GM12872 (cell line): ENCODE measurements around the gene HIVEP3.

Experiments
- TF ChIP-seq, protein P1 (sequence below): IDR thresholded peaks from 3 replicates; pipeline ENCODE4 v1.5.1; 2011; ENCODE audit warnings: low read depth, mild to moderate bottlenecking, low read length, moderate library complexity; ENCODE audit not compliant: insufficient read depth

Gene HIVEP3

DNA sequence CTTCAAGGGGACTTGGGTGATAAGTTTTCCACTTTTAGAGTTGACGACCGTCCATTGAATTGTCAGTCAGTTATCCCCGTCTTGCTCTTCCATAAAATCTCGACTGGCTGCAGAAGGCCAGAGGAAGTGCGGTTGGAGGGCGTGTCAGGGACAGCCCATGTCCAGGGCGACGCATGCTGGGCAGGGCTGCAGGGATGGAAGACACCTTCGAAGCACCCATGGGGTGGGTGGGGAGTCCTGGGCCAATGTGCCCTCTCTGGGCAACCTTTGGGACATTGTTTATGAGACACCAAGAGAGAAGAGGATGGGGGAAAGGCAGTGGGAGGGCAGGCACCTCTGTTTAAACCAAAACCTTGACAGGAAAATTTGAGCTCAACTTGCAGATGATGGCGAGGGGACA, 395.7 kb downstream of the HIVEP3 start:
- TF ChIP-seq, protein P1, sequence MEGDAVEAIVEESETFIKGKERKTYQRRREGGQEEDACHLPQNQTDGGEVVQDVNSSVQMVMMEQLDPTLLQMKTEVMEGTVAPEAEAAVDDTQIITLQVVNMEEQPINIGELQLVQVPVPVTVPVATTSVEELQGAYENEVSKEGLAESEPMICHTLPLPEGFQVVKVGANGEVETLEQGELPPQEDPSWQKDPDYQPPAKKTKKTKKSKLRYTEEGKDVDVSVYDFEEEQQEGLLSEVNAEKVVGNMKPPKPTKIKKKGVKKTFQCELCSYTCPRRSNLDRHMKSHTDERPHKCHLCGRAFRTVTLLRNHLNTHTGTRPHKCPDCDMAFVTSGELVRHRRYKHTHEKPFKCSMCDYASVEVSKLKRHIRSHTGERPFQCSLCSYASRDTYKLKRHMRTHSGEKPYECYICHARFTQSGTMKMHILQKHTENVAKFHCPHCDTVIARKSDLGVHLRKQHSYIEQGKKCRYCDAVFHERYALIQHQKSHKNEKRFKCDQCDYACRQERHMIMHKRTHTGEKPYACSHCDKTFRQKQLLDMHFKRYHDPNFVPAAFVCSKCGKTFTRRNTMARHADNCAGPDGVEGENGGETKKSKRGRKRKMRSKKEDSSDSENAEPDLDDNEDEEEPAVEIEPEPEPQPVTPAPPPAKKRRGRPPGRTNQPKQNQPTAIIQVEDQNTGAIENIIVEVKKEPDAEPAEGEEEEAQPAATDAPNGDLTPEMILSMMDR: no peak

DNA sequence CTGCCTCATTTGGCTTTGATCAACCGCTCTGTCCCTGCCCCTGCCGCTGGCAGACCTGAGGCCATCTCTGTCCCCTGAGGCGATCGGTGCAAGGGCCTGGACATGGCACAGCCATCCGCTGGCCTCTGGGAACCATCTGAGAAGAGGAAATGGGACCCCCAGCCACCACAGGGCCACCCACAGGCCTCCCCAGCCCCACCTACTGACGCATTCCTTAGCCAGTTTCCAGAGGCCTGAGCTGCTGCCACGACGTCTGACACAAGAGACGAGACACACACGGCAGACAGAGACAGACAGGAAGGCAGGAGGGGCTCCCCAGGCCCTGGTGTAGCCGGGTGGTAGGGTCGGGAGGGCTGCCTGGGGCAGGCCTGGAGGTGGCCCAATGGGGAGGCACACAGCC, 397.0 kb downstream of the HIVEP3 start:
- TF ChIP-seq, protein P1: no peak

DNA sequence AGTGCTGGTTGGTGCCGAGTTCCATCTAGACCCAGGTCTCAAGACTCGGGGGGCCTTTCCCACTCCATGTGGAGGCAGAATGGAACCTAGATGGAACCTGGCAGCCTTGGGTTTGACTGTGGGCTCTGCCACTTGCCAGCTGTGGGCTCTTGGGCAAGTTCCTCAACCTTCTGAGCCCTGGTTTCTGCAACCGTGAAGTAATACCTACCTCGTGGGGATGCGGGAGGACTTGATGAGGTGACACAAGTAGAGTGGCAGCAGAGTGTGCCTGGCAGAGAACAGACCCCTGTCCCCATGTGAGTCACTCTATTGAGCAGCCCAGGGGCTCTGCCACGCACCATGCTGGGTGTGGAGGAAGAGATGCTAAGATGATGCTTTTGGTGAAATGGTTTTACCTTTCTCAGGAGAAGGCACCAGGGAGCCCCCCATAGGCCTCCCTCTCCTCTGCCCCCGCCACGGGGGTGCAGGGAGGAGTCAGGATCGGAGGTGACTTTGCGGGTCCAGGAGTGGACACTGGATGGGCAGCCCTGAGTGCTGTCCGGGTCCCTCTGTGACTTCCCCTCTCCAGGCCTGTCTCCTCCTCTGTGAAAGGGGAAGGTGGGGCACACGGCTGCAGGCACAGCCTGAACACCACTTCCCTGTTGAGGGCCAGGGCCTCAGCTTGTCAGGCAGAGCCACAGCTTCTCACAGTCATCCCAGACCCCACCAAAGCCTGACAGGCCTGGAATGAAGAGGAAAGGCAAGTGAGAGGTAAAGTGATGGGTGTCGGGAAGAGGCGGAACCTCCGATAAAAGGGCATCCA, 397.6 kb downstream of the HIVEP3 start:
- TF ChIP-seq, protein P1: no peak

DNA sequence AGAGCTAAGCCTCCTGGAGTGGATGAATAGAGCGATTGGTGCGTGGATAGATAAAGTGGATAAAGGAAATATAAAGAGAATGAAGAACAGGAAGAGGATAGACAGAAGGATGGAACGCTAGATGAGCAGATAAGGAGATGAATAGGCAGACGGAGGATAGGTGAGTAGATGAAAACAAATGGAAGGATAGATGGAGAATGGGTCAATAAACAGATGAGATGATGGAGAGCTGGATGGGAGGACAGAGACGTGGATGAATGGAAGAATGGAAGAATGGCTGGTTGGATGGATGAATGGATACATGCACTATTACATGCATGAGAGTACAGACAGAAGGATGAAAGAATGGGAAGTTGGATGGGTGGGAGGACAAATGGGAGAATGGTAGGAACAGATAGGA, 399.1 kb downstream of the HIVEP3 start:
- TF ChIP-seq, protein P1: no peak

DNA sequence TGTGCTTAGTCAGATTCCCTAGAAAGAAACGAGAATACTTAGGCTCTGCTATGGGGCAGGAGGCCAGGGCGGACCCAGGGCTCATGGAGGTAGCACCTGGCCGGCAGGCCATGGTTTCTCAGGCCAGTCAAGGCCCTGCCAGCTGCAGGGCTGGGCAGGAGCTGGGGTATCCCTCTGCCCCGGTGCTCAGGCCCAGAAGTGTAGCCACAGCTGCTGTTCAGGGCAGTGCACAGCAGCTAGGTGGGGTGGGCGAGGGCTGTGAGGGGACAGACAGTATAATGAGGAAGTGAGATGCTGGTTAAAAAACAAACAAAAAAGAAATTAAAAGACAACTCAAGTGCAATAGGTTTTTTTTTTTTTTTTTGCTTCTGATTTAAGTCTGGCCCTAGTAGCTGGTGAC, 400.3 kb downstream of the HIVEP3 start:
- TF ChIP-seq, protein P1: no peak

DNA sequence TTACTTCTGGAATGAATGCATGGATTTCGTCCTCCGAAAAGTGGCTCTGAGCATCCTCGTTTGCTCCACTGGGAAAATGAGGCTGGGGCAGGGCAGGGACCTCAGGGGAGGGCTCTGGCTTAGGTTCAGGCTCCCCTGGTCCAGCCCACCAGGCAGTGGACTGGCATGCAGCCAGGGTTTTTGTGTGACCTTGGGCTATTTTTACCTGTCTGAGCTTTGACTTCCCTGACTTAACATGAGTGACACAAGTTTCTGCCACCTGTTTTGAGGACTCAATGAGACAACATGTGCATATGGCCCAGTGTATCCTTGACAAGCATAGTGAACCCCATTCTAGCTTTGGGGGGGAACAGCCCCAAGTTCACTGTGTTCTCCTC, 401.7 kb downstream of the HIVEP3 start:
- TF ChIP-seq, protein P1: no peak

DNA sequence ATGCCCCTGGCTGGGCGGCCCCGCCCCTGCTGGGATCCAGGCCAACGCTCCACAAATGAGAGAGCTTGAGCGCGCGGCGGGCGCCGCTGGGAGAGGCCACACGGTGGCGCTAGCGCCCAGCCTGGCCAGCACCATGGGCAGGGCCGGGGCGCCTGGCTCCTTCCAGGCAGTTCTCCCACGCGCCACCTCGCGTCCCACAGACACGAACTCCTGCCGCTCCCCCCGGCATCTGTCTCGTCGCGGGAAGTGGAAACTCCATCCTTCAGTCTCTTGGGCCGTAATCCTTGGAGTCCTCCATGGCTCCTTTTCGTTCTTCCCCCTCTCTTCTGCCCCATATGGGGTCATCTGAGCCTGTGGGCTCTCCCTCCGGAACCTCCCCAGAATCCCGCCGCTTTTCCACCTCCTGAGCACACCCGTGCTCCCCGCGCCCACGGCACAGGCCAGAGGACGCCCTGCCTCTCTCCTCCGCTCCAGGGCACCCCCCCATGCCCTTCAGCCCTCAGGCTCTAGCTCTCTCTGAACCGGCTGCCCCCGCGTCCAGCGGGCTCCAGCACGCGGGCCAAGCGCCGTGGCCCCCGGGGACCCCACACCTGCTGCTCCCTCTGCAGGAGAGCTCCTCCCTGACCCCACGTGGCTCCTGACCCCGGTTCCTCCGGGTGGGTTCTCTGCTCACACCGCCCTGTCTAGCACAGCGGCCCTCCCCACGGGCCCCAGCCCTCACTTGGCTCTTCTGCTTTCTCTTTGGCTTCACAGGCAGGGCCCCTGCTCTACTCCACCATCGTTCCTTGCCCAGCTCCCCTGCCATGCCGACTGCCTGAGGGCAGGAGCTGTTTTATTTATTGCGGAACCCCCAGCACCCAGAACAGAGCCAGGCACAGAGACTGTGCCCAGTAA, 402.3 kb downstream of the HIVEP3 start:
- TF ChIP-seq, protein P1: peak; percentile 92
